OCI-LY7 (cell line): ENCODE results near the gene BMPER. TPM values are rescaled to one million over a fixed set of nuclear protein-coding genes. Genes with fewer than 3 reads are reported as not detected.

Experiments
- BruUV-seq: library from RNA; stranded (reverse); fragments of 400-500 nt; replicated peaks from 2 replicates; lab custom pipeline; 2021; lab: Mats Ljungman, UMichigan
- CTCF ChIA-PET: fragments of 300-600 bp; sonication (Branson Sonifier 250); formaldehyde crosslinking; loops from one replicate; lab custom pipeline; 2022; ENCODE audit warnings: antibody characterized with exemption; ENCODE audit not compliant: unreplicated experiment; lab: Charles Lee
- POLR2A ChIA-PET: fragments of 300-600 bp; sonication (Branson Sonifier 250); formaldehyde crosslinking; loops from one replicate; lab custom pipeline; 2022; ENCODE audit warnings: antibody characterized with exemption; lab: Charles Lee
- DNase-seq: peaks from one replicate; pipeline ENCODE4 v3.0.0-alpha.2; 2015; ENCODE audit warnings: low spot score
- H2AFZ ChIP-seq: fragments of 200-600 bp; sonication (generic), shearing (Covaris generic); 2 replicates; pipeline ENCODE4 v1.6.1; 2014; ENCODE audit warnings: mild to moderate bottlenecking, antibody characterized with exemption, low read length, moderate library complexity
- H3K27ac ChIP-seq: fragments of 200-600 bp; sonication (generic); 2 replicates; pipeline ENCODE4 v1.5.1; 2014; ENCODE audit warnings: mixed run types, low read depth, mild to moderate bottlenecking, moderate library complexity, low read length, inconsistent platforms; ENCODE audit not compliant: poor library complexity, severe bottlenecking
- H3K36me3 ChIP-seq: fragments of 200-600 bp; sonication (generic); 2 replicates; pipeline ENCODE4 v1.6.1; 2014; ENCODE audit warnings: mild to moderate bottlenecking, antibody characterized with exemption, low read length, moderate library complexity, mixed read lengths; ENCODE audit not compliant: insufficient read depth
- H3K4me1 ChIP-seq: fragments of 200-600 bp; sonication (generic); 2 replicates; pipeline ENCODE4 v1.5.1; 2014; ENCODE audit warnings: mild to moderate bottlenecking, low read length; ENCODE audit not compliant: insufficient read depth, poor library complexity, severe bottlenecking
- H3K4me2 ChIP-seq: fragments of 200-600 bp; sonication (generic); 2 replicates; pipeline ENCODE4 v1.6.1; 2014; ENCODE audit warnings: mild to moderate bottlenecking, low read length
- H3K4me3 ChIP-seq: fragments of 200-600 bp; sonication (generic); 2 replicates; pipeline ENCODE4 v1.5.1; 2014; ENCODE audit warnings: mild to moderate bottlenecking, low read depth, low read length; ENCODE audit not compliant: poor library complexity, severe bottlenecking
- H3K79me2 ChIP-seq: fragments of 200-600 bp; sonication (generic); 2 replicates; pipeline ENCODE4 v1.6.1; 2016; ENCODE audit warnings: low read depth, mild to moderate bottlenecking, low read length, moderate library complexity, mixed read lengths; ENCODE audit not compliant: insufficient read depth
- H3K9me2 ChIP-seq: fragments of 200-600 bp; sonication (generic); 2 replicates; pipeline ENCODE4 v1.6.1; 2016; ENCODE audit warnings: mild to moderate bottlenecking, low read length, mixed read lengths; ENCODE audit not compliant: insufficient read depth
- H3K9me3 ChIP-seq: fragments of 200-600 bp; sonication (generic); 2 replicates; pipeline ENCODE4 v1.6.1; 2014; ENCODE audit warnings: mild to moderate bottlenecking, mixed run types, low read length, mixed read lengths
- H4K20me1 ChIP-seq: fragments of 200-600 bp; sonication (generic); 2 replicates; pipeline ENCODE4 v1.6.1; 2014; ENCODE audit warnings: mild to moderate bottlenecking, antibody characterized with exemption, low read length, moderate library complexity, mixed read lengths; ENCODE audit not compliant: insufficient read depth
- CTCF ChIP-seq: fragments of 200-600 bp; sonication (generic); conservative IDR thresholded peaks from 2 replicates; pipeline ENCODE4 v1.5.1; 2014; ENCODE audit warnings: mild to moderate bottlenecking, antibody characterized with exemption, low read length, moderate library complexity, mixed read lengths
- EZH2phosphoT487 ChIP-seq: fragments of 200-600 bp; sonication (generic); IDR thresholded peaks from 2 replicates; pipeline ENCODE4 v1.6.1; 2018; ENCODE audit warnings: low read depth, borderline replicate concordance, mild to moderate bottlenecking, mixed run types, antibody characterized with exemption, low read length, moderate library complexity, mixed read lengths
- intact Hi-C: fragments of 100-400 bp; cut with micrococcal nuclease; formaldehyde crosslinking; loops from one replicate; pipeline ENCODE4 v1.10.0; 2022; ENCODE audit not compliant: unreplicated experiment
- total RNA-seq, 2 experiments: library from RNA; depleted of rRNA in 1 of 2; stranded (reverse); fragments of >200 nt in 1 of 2; shearing (Covaris generic) in 1 of 2; gene quantifications; 2 replicates each; pipeline ENCODE4 v1.2.3, GENCODE V29; 2014 to 2022

The BMPER gene
- total RNA-seq, 2 experiments from 2014 or later: not detected

- no peak for DNase-seq
- TF ChIP-seq EZH2phosphoT487 (no peak), CTCF (no peak)
- H3K79me2 ChIP-seq: no peaks in the 10 kb centered on the region
- H3K4me1 ChIP-seq: no peaks in the 10 kb centered on the region
- H2AFZ ChIP-seq: no peak overlapping the region
- CTCF ChIA-PET: no interaction called here
- H3K36me3 ChIP-seq: no peaks in the 10 kb centered on the region
- BruUV-seq: no TSS peak
- no peak overlapping the region for H3K4me2 ChIP-seq
- H4K20me1 ChIP-seq: no peaks in the 10 kb centered on the region
- no peaks in the 10 kb centered on the region for H3K9me2 ChIP-seq
- H3K4me3 ChIP-seq: no peak overlapping the region
- POLR2A ChIA-PET: interaction anchor here (0.6 kb wide), 1 partner anchor 100 kb away, joined by 3 read pairs; no protein-coding TSS in a partner anchor
- intact Hi-C loops: no loop called here
- no peaks in the 10 kb centered on the region for H3K9me3 ChIP-seq
- no peak overlapping the region for H3K27ac ChIP-seq
Measured at GRCh38 chr7:33922820-33923219, 17.5 kb downstream of the BMPER start.

GRCh38 chr7:33923440-33924229 lies 18.3 kb downstream of the BMPER start:
- TF ChIP-seq EZH2phosphoT487 (no peak), CTCF (no peak)
- POLR2A ChIA-PET: no interaction called here

GRCh38 chr7:33926535-33926934 lies 21.2 kb downstream of the BMPER start:
- no peaks in the 10 kb centered on the region for H4K20me1 ChIP-seq
- no peaks in the 10 kb centered on the region for H3K9me2 ChIP-seq
- TF ChIP-seq EZH2phosphoT487 (no peak), CTCF (no peak)
- BruUV-seq: no TSS peak
- no peaks in the 10 kb centered on the region for H3K4me1 ChIP-seq
- POLR2A ChIA-PET: no interaction called here
- no peaks in the 10 kb centered on the region for H3K79me2 ChIP-seq
- no peak overlapping the region for H3K27ac ChIP-seq
- no peak overlapping the region for H3K4me3 ChIP-seq
- H3K4me2 ChIP-seq: no peak overlapping the region
- H3K36me3 ChIP-seq: no peaks in the 10 kb centered on the region
- H2AFZ ChIP-seq: no peak overlapping the region
- intact Hi-C loops: no loop called here
- no peak for DNase-seq
- H3K9me3 ChIP-seq: no peaks in the 10 kb centered on the region
- CTCF ChIA-PET: no interaction called here

More at GRCh38 chr7:33923440-33924229, 18.3 kb downstream of the BMPER start:
- Histone ChIP-seq H3K4me1 (no peaks in the 10 kb centered on the region), H3K9me3 (no peaks in the 10 kb centered on the region), H3K79me2 (no peaks in the 10 kb centered on the region), H3K36me3 (no peaks in the 10 kb centered on the region), H4K20me1 (no peaks in the 10 kb centered on the region), H3K4me2 (no peak overlapping the region), H3K9me2 (no peaks in the 10 kb centered on the region), H3K4me3 (no peak overlapping the region), H2AFZ (no peak overlapping the region), H3K27ac (no peak overlapping the region)
- intact Hi-C loops: no loop called here
- DNase-seq: no peak
- CTCF ChIA-PET: no interaction called here
- no TSS peak for BruUV-seq
